Measurements from ENCODE around the gene CDADC1.

The CDADC1 gene

DNA sequence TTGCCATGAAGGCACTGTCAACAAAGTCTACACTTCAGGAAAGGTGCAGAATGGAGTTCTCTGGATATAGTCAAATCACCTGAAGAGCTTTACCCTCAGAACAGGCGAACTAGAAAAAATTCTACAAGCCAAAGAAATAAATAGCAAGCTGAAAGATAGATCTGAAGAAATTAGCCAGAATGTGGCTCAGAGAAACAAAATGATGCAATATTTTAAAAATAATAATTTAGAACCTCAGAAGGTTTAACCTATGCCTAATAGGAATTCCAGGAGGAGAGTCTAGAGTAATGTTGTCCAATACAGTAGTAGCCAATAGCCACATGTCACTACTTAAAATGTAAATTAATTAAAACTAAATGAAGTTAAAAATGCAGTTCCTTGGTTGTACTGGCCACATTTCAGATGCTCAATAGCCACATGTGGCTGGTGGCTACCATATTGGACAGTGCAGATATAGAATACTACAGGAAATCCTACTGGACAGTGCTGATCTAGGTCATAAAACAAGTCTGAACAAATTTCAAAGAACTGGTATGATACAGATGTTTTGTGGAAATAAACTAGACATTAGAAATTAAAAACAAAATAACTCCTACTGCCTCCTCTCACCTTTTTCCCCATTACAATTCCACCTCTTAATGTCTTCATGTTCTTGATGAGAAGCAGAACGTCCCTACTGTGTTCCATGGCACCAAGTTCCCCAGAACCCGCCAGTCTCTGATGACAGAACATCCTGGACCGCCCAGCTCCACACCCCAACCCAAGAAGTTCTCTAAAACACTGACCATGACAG lies 679 bp upstream of the CDADC1 start:
- no CpG with 5 or more reads among the region's 4 CpGs for WGBS, 2 donors (ENCODE audit: extremely low coverage in 2 of 2, insufficient read length in 2 of 2, insufficient replicate concordance in 1 of 2)
- peak overlapping the region; percentile 54 for H3K4me2 ChIP-seq (ENCODE audit: insufficient read depth, low read length, poor library complexity, severe bottlenecking)
- no peaks in the 10 kb centered on the region for H3K4me1 ChIP-seq (ENCODE audit: control insufficient read depth in 2 of 2, insufficient read depth in 1 of 2, low read depth in 1 of 2, low read length in 2 of 2)
- H2BK120ac ChIP-seq (ENCODE audit: low read depth, low read length) = no peak overlapping the region
- H3K9me3 ChIP-seq (replicated peaks in 1 of 2; ENCODE audit: control insufficient read depth in 2 of 2, insufficient read depth in 1 of 2, low read depth in 1 of 2, low read length in 2 of 2) = peaks cover 3 to 4% of the 10 kb centered on the region in 2 donors
- H2AFZ ChIP-seq (ENCODE audit: low read length) = peak overlapping the region; percentile 92
- peaks cover 0 to 3% of the 10 kb centered on the region in 2 donors for H3K36me3 ChIP-seq (replicated peaks in 1 of 2; ENCODE audit: control insufficient read depth in 2 of 2, insufficient read depth in 2 of 2, low read length in 2 of 2)
- no peak overlapping the region for H3K23ac ChIP-seq (ENCODE audit: low read depth, low read length, poor library complexity)
- H3K4me3 ChIP-seq (ENCODE audit: low read length in 2 of 2) = peak overlapping the region; percentile 74 to 94
- peak overlapping the region; percentile 0 for H3K9ac ChIP-seq (ENCODE audit: low read depth, low read length, poor library complexity)
- H3K27me3 ChIP-seq (ENCODE audit: control insufficient read depth in 3 of 3, insufficient read depth in 3 of 3, low read depth in 1 of 3, low read length in 3 of 3) = no peaks in the 10 kb centered on the region
- H3K4ac ChIP-seq (ENCODE audit: low read length) = no peak overlapping the region
- H2BK12ac ChIP-seq (ENCODE audit: low read length) = no peak overlapping the region
- H4K8ac ChIP-seq (ENCODE audit: low read depth, low read length) = no peak overlapping the region
- H4K91ac ChIP-seq (ENCODE audit: low read depth, low read length, poor library complexity) = no peak overlapping the region
- H3K18ac ChIP-seq (ENCODE audit: low read length) = no peak overlapping the region
- DNase-seq (ENCODE audit: low spot score) = no peak
- no peaks in the 10 kb centered on the region for H3K79me1 ChIP-seq (ENCODE audit: low read depth, low read length)
- no peak overlapping the region for H2BK15ac ChIP-seq (ENCODE audit: low read length)
- no peak overlapping the region for H3K14ac ChIP-seq (ENCODE audit: low read length)
- H2AK5ac ChIP-seq (ENCODE audit: low read depth, low read length) = no peak overlapping the region
- H3K27ac ChIP-seq (replicated peaks; ENCODE audit: low read length) = no peak overlapping the region
- no peak overlapping the region for H2BK5ac ChIP-seq (ENCODE audit: low read length)

DNA sequence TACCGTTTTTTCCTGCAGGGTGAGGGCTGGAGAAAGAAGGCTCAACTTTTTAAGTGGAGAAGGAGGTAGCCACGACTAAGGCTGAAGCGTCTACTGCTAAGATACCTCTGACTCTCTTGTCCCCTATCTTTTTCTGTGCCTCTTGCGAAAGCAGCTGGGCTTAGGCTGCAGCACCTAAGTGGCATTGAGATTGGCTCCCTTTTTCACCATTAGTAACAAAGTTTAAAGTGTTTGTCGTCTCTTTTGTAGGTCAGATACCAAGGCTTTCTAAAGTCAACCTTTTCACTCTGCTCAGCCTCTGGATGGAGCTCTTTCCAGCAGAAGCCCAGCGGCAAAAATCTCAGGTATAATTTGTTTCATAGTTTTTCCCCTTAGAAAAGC lies 887 bp downstream of the CDADC1 start:
- Histone ChIP-seq H4K91ac (ENCODE audit: low read depth, low read length, poor library complexity) (no peak overlapping the region), H2BK15ac (ENCODE audit: low read length) (no peak overlapping the region), H2BK5ac (ENCODE audit: low read length) (no peak overlapping the region), H3K27me3 (ENCODE audit: control insufficient read depth in 3 of 3, insufficient read depth in 3 of 3, low read depth in 1 of 3, low read length in 3 of 3) (no peaks in the 10 kb centered on the region), H3K4ac (ENCODE audit: low read length) (no peak overlapping the region), H3K18ac (ENCODE audit: low read length) (no peak overlapping the region), H3K9ac (ENCODE audit: low read depth, low read length, poor library complexity) (peak overlapping the region; percentile 40), H2AK5ac (ENCODE audit: low read depth, low read length) (no peak overlapping the region), H3K4me1 (ENCODE audit: control insufficient read depth in 2 of 2, insufficient read depth in 1 of 2, low read depth in 1 of 2, low read length in 2 of 2) (no peaks in the 10 kb centered on the region), H3K9me3 (replicated peaks in 1 of 2; ENCODE audit: control insufficient read depth in 2 of 2, insufficient read depth in 1 of 2, low read depth in 1 of 2, low read length in 2 of 2) (no peaks in the 10 kb centered on the region), H3K14ac (ENCODE audit: low read length) (no peak overlapping the region), H3K23ac (ENCODE audit: low read depth, low read length, poor library complexity) (no peak overlapping the region), H2BK120ac (ENCODE audit: low read depth, low read length) (no peak overlapping the region), H3K4me2 (ENCODE audit: insufficient read depth, low read length, poor library complexity, severe bottlenecking) (peak overlapping the region; percentile 64), H3K36me3 (replicated peaks in 1 of 2; ENCODE audit: control insufficient read depth in 2 of 2, insufficient read depth in 2 of 2, low read length in 2 of 2) (peaks cover 0 to 4% of the 10 kb centered on the region in 2 donors), H4K8ac (ENCODE audit: low read depth, low read length) (no peak overlapping the region), H3K79me1 (ENCODE audit: low read depth, low read length) (no peaks in the 10 kb centered on the region), H2AFZ (ENCODE audit: low read length) (peak overlapping the region; percentile 92), H3K4me3 (ENCODE audit: low read length in 2 of 2) (peak overlapping the region; percentile 74 to 94), H2BK12ac (ENCODE audit: low read length) (no peak overlapping the region), H3K27ac (replicated peaks; ENCODE audit: low read length) (no peak overlapping the region)
- no peak for DNase-seq (ENCODE audit: low spot score)
- no CpG with 5 or more reads among the region's 6 CpGs for WGBS, 2 donors (ENCODE audit: extremely low coverage in 2 of 2, insufficient read length in 2 of 2, insufficient replicate concordance in 1 of 2)

DNA sequence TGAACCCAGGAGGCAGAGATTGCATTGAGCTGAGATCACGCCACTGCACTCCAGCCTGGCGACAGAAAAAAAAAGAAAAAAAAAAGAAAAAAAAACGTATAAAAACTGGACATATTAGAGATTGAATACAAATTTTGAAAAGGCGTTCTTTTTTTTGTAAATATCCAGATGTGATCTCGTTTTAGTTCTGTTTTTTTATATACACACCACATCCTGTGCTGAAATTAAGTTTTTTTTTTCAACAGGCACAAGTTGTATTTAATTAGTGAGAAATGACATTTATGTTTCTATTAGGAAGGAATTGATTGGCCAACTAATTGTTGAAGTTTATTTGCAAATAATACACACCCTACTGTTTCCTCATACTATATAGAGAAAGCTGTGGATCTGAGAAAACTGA lies 3.6 kb downstream of the CDADC1 start:
- H3K4me2 ChIP-seq (ENCODE audit: insufficient read depth, low read length, poor library complexity, severe bottlenecking) = no peak overlapping the region
- H3K9me3 ChIP-seq (replicated peaks in 1 of 2; ENCODE audit: control insufficient read depth in 2 of 2, insufficient read depth in 1 of 2, low read depth in 1 of 2, low read length in 2 of 2) = no peaks in the 10 kb centered on the region
- H3K79me1 ChIP-seq (ENCODE audit: low read depth, low read length) = no peaks in the 10 kb centered on the region
- H2BK12ac ChIP-seq (ENCODE audit: low read length) = no peak overlapping the region
- no peak overlapping the region for H3K14ac ChIP-seq (ENCODE audit: low read length)
- no peaks in the 10 kb centered on the region for H3K27me3 ChIP-seq (ENCODE audit: control insufficient read depth in 3 of 3, insufficient read depth in 3 of 3, low read depth in 1 of 3, low read length in 3 of 3)
- H2AFZ ChIP-seq (ENCODE audit: low read length) = no peak overlapping the region
- H4K8ac ChIP-seq (ENCODE audit: low read depth, low read length) = no peak overlapping the region
- H3K18ac ChIP-seq (ENCODE audit: low read length) = no peak overlapping the region
- H3K4me1 ChIP-seq (ENCODE audit: control insufficient read depth in 2 of 2, insufficient read depth in 1 of 2, low read depth in 1 of 2, low read length in 2 of 2) = no peaks in the 10 kb centered on the region
- H2BK120ac ChIP-seq (ENCODE audit: low read depth, low read length) = no peak overlapping the region
- H3K9ac ChIP-seq (ENCODE audit: low read depth, low read length, poor library complexity) = no peak overlapping the region
- H4K91ac ChIP-seq (ENCODE audit: low read depth, low read length, poor library complexity) = no peak overlapping the region
- H3K36me3 ChIP-seq (replicated peaks in 1 of 2; ENCODE audit: control insufficient read depth in 2 of 2, insufficient read depth in 2 of 2, low read length in 2 of 2) = peaks cover 7 to 13% of the 10 kb centered on the region in 2 donors
- no peak overlapping the region for H3K4ac ChIP-seq (ENCODE audit: low read length)
- H2BK15ac ChIP-seq (ENCODE audit: low read length) = no peak overlapping the region
- no CpG with 5 or more reads among the region's 5 CpGs for WGBS, 2 donors (ENCODE audit: extremely low coverage in 2 of 2, insufficient read length in 2 of 2, insufficient replicate concordance in 1 of 2)
- H2AK5ac ChIP-seq (ENCODE audit: low read depth, low read length) = no peak overlapping the region
- no peak for DNase-seq (ENCODE audit: low spot score)
- H3K23ac ChIP-seq (ENCODE audit: low read depth, low read length, poor library complexity) = no peak overlapping the region
- H2BK5ac ChIP-seq (ENCODE audit: low read length) = no peak overlapping the region
- H3K4me3 ChIP-seq (ENCODE audit: low read length in 2 of 2) = no peak overlapping the region
- no peak overlapping the region for H3K27ac ChIP-seq (replicated peaks; ENCODE audit: low read length)

GRCh38 chr13:49253310-49253709 lies 5.6 kb downstream of the CDADC1 start:
- H3K14ac ChIP-seq (ENCODE audit: low read length) = no peak overlapping the region
- no peak overlapping the region for H2BK12ac ChIP-seq (ENCODE audit: low read length)
- H3K36me3 ChIP-seq (replicated peaks in 1 of 2; ENCODE audit: control insufficient read depth in 2 of 2, insufficient read depth in 2 of 2, low read length in 2 of 2) = peaks cover 7 to 16% of the 10 kb centered on the region in 2 donors
- no peak overlapping the region for H3K4ac ChIP-seq (ENCODE audit: low read length)
- no peak overlapping the region for H4K91ac ChIP-seq (ENCODE audit: low read depth, low read length, poor library complexity)
- H3K9ac ChIP-seq (ENCODE audit: low read depth, low read length, poor library complexity) = no peak overlapping the region
- no peak overlapping the region for H4K8ac ChIP-seq (ENCODE audit: low read depth, low read length)
- WGBS, 2 donors (ENCODE audit: extremely low coverage in 2 of 2, insufficient read length in 2 of 2, insufficient replicate concordance in 1 of 2) = no CpG with 5 or more reads among the region's 1 CpG
- H3K4me1 ChIP-seq (ENCODE audit: control insufficient read depth in 2 of 2, insufficient read depth in 1 of 2, low read depth in 1 of 2, low read length in 2 of 2) = no peaks in the 10 kb centered on the region
- no peak overlapping the region for H2BK15ac ChIP-seq (ENCODE audit: low read length)
- H3K4me2 ChIP-seq (ENCODE audit: insufficient read depth, low read length, poor library complexity, severe bottlenecking) = no peak overlapping the region
- H3K4me3 ChIP-seq (ENCODE audit: low read length in 2 of 2) = no peak overlapping the region
- no peak overlapping the region for H3K23ac ChIP-seq (ENCODE audit: low read depth, low read length, poor library complexity)
- H3K9me3 ChIP-seq (replicated peaks in 1 of 2; ENCODE audit: control insufficient read depth in 2 of 2, insufficient read depth in 1 of 2, low read depth in 1 of 2, low read length in 2 of 2) = no peaks in the 10 kb centered on the region
- no peak overlapping the region for H2BK120ac ChIP-seq (ENCODE audit: low read depth, low read length)
- H3K18ac ChIP-seq (ENCODE audit: low read length) = no peak overlapping the region
- no peak for DNase-seq (ENCODE audit: low spot score)
- no peaks in the 10 kb centered on the region for H3K27me3 ChIP-seq (ENCODE audit: control insufficient read depth in 3 of 3, insufficient read depth in 3 of 3, low read depth in 1 of 3, low read length in 3 of 3)
- no peak overlapping the region for H2AK5ac ChIP-seq (ENCODE audit: low read depth, low read length)
- no peaks in the 10 kb centered on the region for H3K79me1 ChIP-seq (ENCODE audit: low read depth, low read length)
- H2BK5ac ChIP-seq (ENCODE audit: low read length) = no peak overlapping the region
- no peak overlapping the region for H3K27ac ChIP-seq (replicated peaks; ENCODE audit: low read length)
- no peak overlapping the region for H2AFZ ChIP-seq (ENCODE audit: low read length)
